ENCODE data around the gene RPS15.
A peak's percentile ranks its signal among the peaks of the same experiment; 100 is the strongest.
"Not testable (repeated sequence)": the region's sequence is repeated elsewhere in the genome, so short reads cannot be mapped to it uniquely, and the experiment has no call there.

Gene RPS15

GRCh38 chr19:1471010-1471514, 32.9 kb downstream of the RPS15 start:
- no peak for DNase-seq

GRCh38 chr19:1471515-1472160, 33.4 kb downstream of the RPS15 start:
- no peak for DNase-seq

- no peak for DNase-seq
Observed at GRCh38 chr19:1472231-1473084, 34.3 kb downstream of the RPS15 start.

- no peak for DNase-seq
Observed at GRCh38 chr19:1473085-1473851, 35.1 kb downstream of the RPS15 start.

- no peak for DNase-seq
Observed at GRCh38 chr19:1474011-1474764, 36.0 kb downstream of the RPS15 start.

GRCh38 chr19:1474765-1475351, 36.7 kb downstream of the RPS15 start:
- no peak for DNase-seq

- DNase-seq: no peak
Observed at GRCh38 chr19:1475751-1476437, 37.7 kb downstream of the RPS15 start.

GRCh38 chr19:1477056-1477455, 38.9 kb downstream of the RPS15 start:
- DNase-seq: not testable (repeated sequence)

GRCh38 chr19:1478934-1479707, 40.9 kb downstream of the RPS15 start, which contains the start of gene C19orf25:
TSS of gene C19orf25 (minus strand) at chr19:1479215. CDS start at chr19:1478903, 312 bp downstream.
- peak; percentile 88 for DNase-seq

- DNase-seq: no peak
Observed at GRCh38 chr19:1481224-1481892, 43.2 kb downstream of the RPS15 start.

- DNase-seq: no peak
Observed at GRCh38 chr19:1481893-1482360, 43.7 kb downstream of the RPS15 start.

- no peak for DNase-seq
Observed at GRCh38 chr19:1482361-1483130, 44.4 kb downstream of the RPS15 start.

GRCh38 chr19:1483131-1483978, 45.2 kb downstream of the RPS15 start:
- DNase-seq: no peak

GRCh38 chr19:1483979-1484428, 45.8 kb downstream of the RPS15 start:
- DNase-seq: no peak

- DNase-seq: no peak
Observed at GRCh38 chr19:1486720-1487575, 48.8 kb downstream of the RPS15 start.

GRCh38 chr19:1487576-1488281, 49.5 kb downstream of the RPS15 start:
- no peak for DNase-seq

- DNase-seq: no peak
Observed at GRCh38 chr19:1488282-1488601, 50.0 kb downstream of the RPS15 start.

Data from NCI-H1092 (cell line).